IMR-90 (cell line): Measurements from ENCODE around the gene CHD9. TPM values are rescaled to one million over a fixed set of nuclear protein-coding genes. Genes with fewer than 3 reads are reported as not detected.

Source experiments
- ATAC-seq: fragments of 200-7000 bp; cut with Tn5 transposase; 2 replicates; pipeline ENCODE4 v1.9.1; 2020; ENCODE audit warnings: low read depth, mild to moderate bottlenecking, moderate library complexity
- BruUV-seq: library from RNA; stranded (reverse); fragments of 400-500 nt; replicated peaks from 2 replicates; lab custom pipeline; 2021; lab: Mats Ljungman, UMichigan
- CTCF ChIA-PET: fragments of 300-600 bp; formaldehyde crosslinking; extraction: SDS; loops from one replicate; lab custom pipeline; 2021; ENCODE audit warnings: antibody characterized with exemption; lab: Yijun Ruan, JAX
- POLR2A ChIA-PET: fragments of 300-600 bp; sonication (Branson Sonifier 250); formaldehyde crosslinking; loops from one replicate; lab custom pipeline; 2022; ENCODE audit warnings: antibody characterized with exemption; ENCODE audit not compliant: unreplicated experiment; lab: Charles Lee
- DNase-seq: peaks from one replicate; pipeline ENCODE4 v3.0.0; 2013
- H2AFZ ChIP-seq: replicated peaks from 2 replicates; pipeline ENCODE3; 2013; ENCODE audit warnings: low read length, mild to moderate bottlenecking; ENCODE audit not compliant: poor library complexity
- H2AK5ac ChIP-seq: 2 replicates; pipeline ENCODE4 v1.6.1; 2013; ENCODE audit warnings: low read depth, low read length, inconsistent platforms
- H2AK9ac ChIP-seq: replicated peaks from 2 replicates; pipeline ENCODE3; 2013; ENCODE audit warnings: mild to moderate bottlenecking, low read depth, low read length, moderate library complexity; ENCODE audit not compliant: poor library complexity
- H2BK120ac ChIP-seq: 2 replicates; pipeline ENCODE4 v1.6.1; 2013; ENCODE audit warnings: low read depth, low read length, inconsistent platforms
- H2BK15ac ChIP-seq: 3 replicates; pipeline ENCODE4 v1.6.1; 2013; ENCODE audit warnings: low read depth, low read length, inconsistent platforms
- H2BK20ac ChIP-seq: 2 replicates; pipeline ENCODE4 v1.6.1; 2013; ENCODE audit warnings: low read depth, mild to moderate bottlenecking, inconsistent platforms, low read length, moderate library complexity
- H2BK5ac ChIP-seq: 2 replicates; pipeline ENCODE4 v1.6.1; 2013; ENCODE audit warnings: mild to moderate bottlenecking, low read depth, low read length, inconsistent platforms; ENCODE audit not compliant: poor library complexity, severe bottlenecking
- H3K14ac ChIP-seq: replicated peaks from 2 replicates; pipeline ENCODE4 v1.6.1; 2013; ENCODE audit warnings: low read depth, low read length, inconsistent platforms
- H3K18ac ChIP-seq: 2 replicates; pipeline ENCODE4 v1.6.1; 2013; ENCODE audit warnings: low read depth, low read length, control low read depth
- H3K23ac ChIP-seq: 2 replicates; pipeline ENCODE4 v1.6.1; 2013; ENCODE audit warnings: low read depth, low read length, inconsistent platforms
- H3K27ac ChIP-seq: 2 replicates; pipeline ENCODE4 v1.5.1; 2013; ENCODE audit warnings: mild to moderate bottlenecking, control low read depth, low read length; ENCODE audit not compliant: insufficient read depth
- H3K27me3 ChIP-seq: 2 replicates; pipeline ENCODE4 v1.6.1; 2013; ENCODE audit warnings: low read length; ENCODE audit not compliant: control insufficient read depth, insufficient read depth
- H3K36me3 ChIP-seq: 2 replicates; pipeline ENCODE4 v1.6.1; 2013; ENCODE audit warnings: low read length, mixed read lengths; ENCODE audit not compliant: control insufficient read depth, insufficient read depth
- H3K4ac ChIP-seq: 2 replicates; pipeline ENCODE4 v1.6.1; 2013; ENCODE audit warnings: low read depth, low read length, inconsistent platforms
- H3K4me1 ChIP-seq: 2 replicates; pipeline ENCODE4 v1.6.1; 2013; ENCODE audit warnings: low read length, mixed read lengths; ENCODE audit not compliant: control insufficient read depth, insufficient read depth
- H3K4me2 ChIP-seq: 2 replicates; pipeline ENCODE4 v1.6.1; 2013; ENCODE audit warnings: low read depth, mild to moderate bottlenecking, control low read depth, low read length, moderate library complexity
- H3K4me3 ChIP-seq: 2 replicates; pipeline ENCODE4 v1.5.1; 2013; ENCODE audit warnings: low read depth, mild to moderate bottlenecking, control low read depth, low read length, moderate library complexity; ENCODE audit not compliant: insufficient read depth
- H3K56ac ChIP-seq: 2 replicates; pipeline ENCODE4 v1.6.1; 2013; ENCODE audit warnings: low read length, inconsistent platforms; ENCODE audit not compliant: insufficient read depth; ENCODE audit errors: extremely low read depth
- H3K79me1 ChIP-seq, 2 experiments: 2 replicates each; pipeline ENCODE4 v1.6.1; 2013; ENCODE audit warnings: low read length in 2 of 2, inconsistent platforms in 1 of 2, low read depth in 1 of 2
- H3K9ac ChIP-seq: 2 replicates; pipeline ENCODE4 v1.6.1; 2013; ENCODE audit warnings: low read depth, low read length, control low read depth
- H3K9me1 ChIP-seq: 2 replicates; pipeline ENCODE4 v1.6.1; 2013; ENCODE audit warnings: low read length, inconsistent platforms; ENCODE audit not compliant: insufficient read depth
- H3K9me3 ChIP-seq: 2 replicates; pipeline ENCODE4 v1.6.1; 2013; ENCODE audit warnings: low read length; ENCODE audit not compliant: control insufficient read depth, insufficient read depth
- H4K20me1 ChIP-seq: 2 replicates; pipeline ENCODE4 v1.6.1; 2013; ENCODE audit warnings: low read length, inconsistent platforms; ENCODE audit not compliant: insufficient read depth
- H4K5ac ChIP-seq: 2 replicates; pipeline ENCODE4 v1.6.1; 2013; ENCODE audit warnings: mild to moderate bottlenecking, low read depth, low read length, control low read depth
- H4K8ac ChIP-seq, 2 experiments: 2 replicates each; pipeline ENCODE4 v1.6.1; 2013; ENCODE audit warnings: low read depth in 2 of 2, low read length in 2 of 2, control low read depth in 1 of 2, inconsistent platforms in 1 of 2
- H4K91ac ChIP-seq: 2 replicates; pipeline ENCODE4 v1.6.1; 2013; ENCODE audit warnings: low read depth, low read length, inconsistent platforms; ENCODE audit not compliant: insufficient read depth
- BHLHE40 ChIP-seq: fragments of 150-350 bp; IDR thresholded peaks from 2 replicates; pipeline ENCODE4 v1.6.1; 2016; ENCODE audit warnings: mild to moderate bottlenecking, low read depth, low read length
- CEBPB ChIP-seq: IDR thresholded peaks from 2 replicates; pipeline ENCODE4 v1.6.1; 2012; ENCODE audit warnings: low read depth, low read length, improper control_type of control experiment
- CHD1 ChIP-seq: IDR thresholded peaks from 2 replicates; pipeline ENCODE4 v1.6.1; 2012; ENCODE audit warnings: low read depth, low read length, improper control_type of control experiment
- CTCF ChIP-seq: conservative IDR thresholded peaks from 2 replicates; pipeline ENCODE4 v1.5.1; 2012; ENCODE audit warnings: mild to moderate bottlenecking, low read depth, low read length, improper control_type of control experiment
- ELK1 ChIP-seq: fragments of 150-350 bp; IDR thresholded peaks from 2 replicates; pipeline ENCODE4 v1.6.1; 2016; ENCODE audit warnings: low read depth, mild to moderate bottlenecking, low read length, moderate library complexity, borderline replicate concordance
- FOS ChIP-seq: fragments of 150-350 bp; IDR thresholded peaks from 2 replicates; pipeline ENCODE4 v1.6.1; 2016; ENCODE audit warnings: low read depth, low read length
- MAFK ChIP-seq: IDR thresholded peaks from 2 replicates; pipeline ENCODE4 v1.6.1; 2012; ENCODE audit warnings: low read depth, low read length, improper control_type of control experiment
- MAZ ChIP-seq: IDR thresholded peaks from 2 replicates; pipeline ENCODE4 v1.6.1; 2012; ENCODE audit warnings: low read depth, mild to moderate bottlenecking, low read length, improper control_type of control experiment, moderate library complexity, borderline replicate concordance
- MXI1 ChIP-seq: IDR thresholded peaks from 2 replicates; pipeline ENCODE4 v1.6.1; 2012; ENCODE audit warnings: low read depth, mild to moderate bottlenecking, low read length, moderate library complexity, borderline replicate concordance
- NFE2L2 ChIP-seq: fragments of 150-350 bp; IDR thresholded peaks from 2 replicates; pipeline ENCODE4 v1.6.1; 2016; ENCODE audit warnings: low read depth, mild to moderate bottlenecking, low read length
- POLR2A ChIP-seq: IDR thresholded peaks from 2 replicates; pipeline ENCODE4 v1.6.1; 2012; ENCODE audit warnings: mild to moderate bottlenecking, low read depth, low read length
- RAD21 ChIP-seq: IDR thresholded peaks from 2 replicates; pipeline ENCODE4 v1.6.1; 2012; ENCODE audit warnings: low read length, improper control_type of control experiment
- RCOR1 ChIP-seq: IDR thresholded peaks from 2 replicates; pipeline ENCODE4 v1.6.1; 2012; ENCODE audit warnings: mild to moderate bottlenecking, low read length, improper control_type of control experiment; ENCODE audit not compliant: insufficient replicate concordance
- RFX5 ChIP-seq: IDR thresholded peaks from 2 replicates; pipeline ENCODE4 v1.8.0; 2012; ENCODE audit warnings: low read depth, mild to moderate bottlenecking, low read length, moderate library complexity
- SMC3 ChIP-seq: fragments of 150-350 bp; IDR thresholded peaks from 2 replicates; pipeline ENCODE4 v1.6.1; 2016; ENCODE audit warnings: low read depth, mild to moderate bottlenecking, antibody characterized with exemption, low read length, moderate library complexity
- USF2 ChIP-seq: fragments of 150-350 bp; IDR thresholded peaks from 2 replicates; pipeline ENCODE4 v1.6.1; 2017; ENCODE audit warnings: mild to moderate bottlenecking, antibody characterized with exemption, low read length, low read depth
- WGBS, 2 experiments: methylation state at CpG; one replicate each; pipeline versions ENCODE4 v1.1.5 to v1.1.7; 2013; ENCODE audit warnings: missing lambda C conversion rate in 2 of 2; ENCODE audit not compliant: insufficient read length in 1 of 2; ENCODE audit errors: extremely low coverage in 2 of 2; 5-methylcytosine and 5-hydroxymethylcytosine counted together
- dilution Hi-C: fragments of 300-500 bp; cut with HindIII; formaldehyde crosslinking; loops from one replicate; pipeline ENCODE4 v1.14.3; 2018; ENCODE audit warnings: low sequenced_read_pairs; ENCODE audit not compliant: unreplicated experiment
- in situ Hi-C: fragments of 300-500 bp; cut with MboI; formaldehyde crosslinking; loops from 3 replicates; pipeline ENCODE4 v1.14.3; 2019; ENCODE audit warnings: low sequenced_read_pairs, inconsistent platforms, mixed read lengths
- intact Hi-C: fragments of 100-400 bp; cut with micrococcal nuclease; formaldehyde crosslinking; loops from 2 replicates; pipeline ENCODE4 v1.10.0; 2022
- polyA plus RNA-seq, 3 experiments: library from polyadenylated mRNA; depleted of rRNA; stranded (reverse); fragments of >200 nt; gene quantifications; 2 replicates each; pipeline ENCODE4 v1.2.3, GENCODE V29; 2012; ENCODE audit warnings: low replicate concordance in 1 of 3
- total RNA-seq: library from RNA; depleted of rRNA; stranded (reverse); fragments of >200 nt; gene quantifications from 2 replicates; pipeline ENCODE4 v1.2.3, GENCODE V29; 2012

The CHD9 gene
- total and polyA plus RNA-seq, 2 of the 4 experiments (the other 2 are of a cell fraction), result 9.1 to 48.8 TPM

- POLR2A ChIA-PET, result no interaction called here
- Histone ChIP-seq H2AK5ac (no peak overlapping the region), H2BK120ac (no peak overlapping the region), H2BK15ac (no peak overlapping the region), H4K8ac (no peak overlapping the region), H3K9ac (no peak overlapping the region), H3K23ac (no peak overlapping the region), H3K56ac (no peak overlapping the region), H3K9me3 (no peaks in the 10 kb centered on the region), H3K4me3 (no peak overlapping the region), H3K27me3 (no peaks in the 10 kb centered on the region), H3K4ac (no peak overlapping the region), H2BK5ac (no peak overlapping the region), H4K20me1 (peaks cover 8% of the 10 kb centered on the region; the same call in 1 of the 2 replicates), H3K18ac (no peak overlapping the region), H2AFZ (no peak overlapping the region), H3K36me3 (peaks cover 6% of the 10 kb centered on the region; the same call in 1 of the 2 replicates), H2BK20ac (no peak overlapping the region), H3K9me1 (0 out of 2 replicates have a peak, but pooled peaks cover 2% of the 10 kb centered on the region), H3K4me2 (no peak overlapping the region), H4K91ac (no peak overlapping the region), H3K14ac (no peak overlapping the region), H3K27ac (no peak overlapping the region), H2AK9ac (no peak overlapping the region), H3K4me1 (no peaks in the 10 kb centered on the region; the same call in 1 of the 2 replicates), H3K79me1 (peaks cover 7 to 20% of the 10 kb centered on the region in 2 experiments; a peak in 3 of 4 replicates), H4K5ac (no peak overlapping the region)
- intact Hi-C loops (no loop called here), in situ Hi-C loops (loop anchor here (10.0 kb wide), 1 partner anchor 159 kb away; the partner anchor contains the start of genes CHD9 and CHD9NB), dilution Hi-C loops (no loop called here)
- no TSS peak for BruUV-seq
- CTCF ChIA-PET, result no interaction called here
- ATAC-seq (no peak), DNase-seq (no peak)
- TF ChIP-seq ELK1, result no peak
- TF ChIP-seq MAFK, result no peak
- TF ChIP-seq FOS, result no peak
- TF ChIP-seq CTCF, result no peak
- no peak for TF ChIP-seq CHD1
- TF ChIP-seq USF2, result no peak
- TF ChIP-seq RAD21, result no peak
- TF ChIP-seq MXI1, result no peak
- no peak for TF ChIP-seq POLR2A
- no peak for TF ChIP-seq BHLHE40
- no peak for TF ChIP-seq NFE2L2
- no peak for TF ChIP-seq SMC3
- TF ChIP-seq RFX5, result no peak
- no peak for TF ChIP-seq RCOR1
- no peak for TF ChIP-seq CEBPB
- TF ChIP-seq MAZ, result no peak
- WGBS, 2 experiments, result no CpG with 5 or more reads among the region's 2 CpGs
These were observed 158.8 kb downstream of the CHD9 start for GRCh38 chr16:53213542-53213941.
